HG03103 (cell line): ENCODE data around the gene DGCR6.
"Not testable (repeated sequence)": the region's sequence is repeated elsewhere in the genome, so short reads cannot be mapped to it uniquely, and the experiment has no call there.

Source experiments
- ATAC-seq: cut with Tn5 transposase; IDR thresholded peaks from one replicate; pipeline ENCODE4 v1.9.1; 2021; ENCODE audit warnings: low read depth; ENCODE audit not compliant: unreplicated experiment

DGCR6 gene

DNA sequence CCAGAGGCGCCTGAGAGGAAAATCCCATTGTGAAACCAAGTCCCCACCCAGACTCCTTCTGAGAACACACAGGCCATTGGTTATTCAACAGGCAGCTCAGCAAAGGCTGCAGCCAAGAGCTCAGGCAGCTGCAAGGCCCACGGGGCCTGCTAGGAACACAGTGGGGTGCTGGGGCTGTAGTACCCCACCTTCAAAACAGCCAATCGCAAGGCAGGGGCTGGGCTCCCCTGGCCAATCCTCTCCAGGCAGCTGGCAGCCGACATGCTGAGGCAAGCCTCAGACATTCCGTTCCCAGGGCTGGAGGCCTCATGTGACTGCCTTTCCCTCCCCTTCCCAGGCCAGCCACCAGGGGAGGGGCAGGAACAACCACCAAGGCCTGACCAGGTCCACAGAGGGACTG, 23.3 kb downstream of the DGCR6 start:
- no peak for ATAC-seq

DNA sequence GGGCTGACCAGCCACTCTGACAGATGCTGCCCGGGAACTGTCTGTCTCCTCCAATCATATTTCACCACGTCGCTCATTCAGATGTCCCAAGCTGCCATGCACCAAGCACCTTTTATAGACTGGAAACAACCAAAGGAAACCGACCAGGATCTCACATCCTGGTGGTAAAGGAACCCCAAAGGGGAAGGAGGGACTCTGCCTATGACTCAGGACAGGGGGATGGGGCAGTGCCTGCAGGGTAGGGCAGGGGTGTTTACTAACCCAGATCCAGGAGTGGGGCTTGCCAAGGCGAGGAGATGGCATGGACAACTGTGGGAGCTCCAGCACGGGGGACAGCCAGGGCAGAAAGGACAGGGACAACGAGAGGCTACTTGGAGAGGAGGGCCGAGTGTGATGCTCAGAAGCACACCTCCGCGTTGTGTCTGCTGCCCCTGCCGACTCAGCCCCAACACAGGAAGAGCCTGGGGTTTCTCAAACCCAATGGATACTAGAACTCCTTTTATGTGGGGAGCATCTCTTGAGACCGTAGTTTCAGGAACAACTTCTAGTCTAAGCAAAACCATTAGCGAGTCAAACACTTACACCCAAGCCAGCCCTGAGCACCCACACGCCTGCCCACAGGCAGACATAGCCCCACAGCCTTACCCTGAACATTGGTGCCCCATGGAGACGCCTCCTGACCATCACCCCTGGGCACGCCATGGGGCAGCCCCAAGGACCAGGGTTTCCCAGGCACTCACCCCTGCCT, 26.0 kb downstream of the DGCR6 start:
- no peak for ATAC-seq

GRCh38 chr22:18933914-18934313, 27.8 kb downstream of the DGCR6 start:
- no peak for ATAC-seq

DNA sequence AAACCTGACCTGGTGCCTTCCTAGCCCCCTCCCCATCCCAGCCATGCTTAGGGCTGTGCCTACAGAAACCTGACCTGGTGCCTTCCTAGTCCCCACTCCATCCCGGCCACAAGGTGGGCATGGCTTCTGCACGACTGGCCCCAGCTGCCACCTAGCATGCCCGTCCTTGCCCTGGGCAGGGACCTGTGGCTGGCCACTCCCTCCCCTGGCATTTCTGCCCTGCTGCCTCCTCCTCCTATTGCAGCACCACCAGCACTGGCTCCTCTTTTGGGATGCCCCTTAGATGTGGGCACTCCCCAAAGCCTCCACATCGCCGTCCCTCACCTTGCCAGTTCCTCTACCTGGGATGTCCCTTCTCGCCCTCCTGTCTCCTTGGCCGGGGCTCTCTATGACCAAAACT, 28.6 kb downstream of the DGCR6 start:
- ATAC-seq: not testable (repeated sequence)

DNA sequence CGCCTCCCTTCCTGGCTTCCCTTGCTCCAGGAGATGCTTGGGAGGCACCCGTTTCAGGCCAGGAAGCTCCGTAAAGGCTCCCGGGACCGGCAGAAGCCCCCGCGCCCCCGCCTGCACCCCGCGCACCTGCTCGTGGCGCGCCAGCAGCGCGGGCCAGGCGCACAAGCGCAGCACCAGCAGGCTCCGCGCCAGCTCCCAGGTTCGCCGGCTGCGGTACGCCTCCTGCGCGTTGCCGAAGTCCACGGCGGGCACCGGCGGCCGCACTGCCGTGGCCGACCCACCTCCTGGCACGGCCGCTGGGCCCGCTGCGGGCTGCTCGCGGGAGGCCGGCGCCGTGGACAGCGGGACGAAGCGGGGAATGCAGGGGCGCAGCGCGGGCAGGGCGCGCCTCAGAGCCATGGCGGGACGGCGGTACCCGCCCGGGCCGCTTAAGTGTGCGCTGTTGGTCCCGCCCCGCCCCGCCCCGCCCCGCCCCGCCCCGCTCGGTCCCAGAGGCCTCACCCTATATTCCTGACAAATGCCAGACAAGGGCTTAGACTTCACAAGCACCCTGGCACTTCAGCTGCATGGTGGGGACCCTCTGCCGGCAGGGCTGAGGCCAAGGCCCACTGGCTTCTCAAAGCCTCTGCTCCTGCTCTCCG, 29.9 kb downstream of the DGCR6 start, which contains the start of gene PRODH:
Gene PRODH, minus strand, starts transcription at position 405 of the 641 bp plus-strand sequence. Its CDS starts 6 bp downstream, at position 399.
- ATAC-seq: no peak

DNA sequence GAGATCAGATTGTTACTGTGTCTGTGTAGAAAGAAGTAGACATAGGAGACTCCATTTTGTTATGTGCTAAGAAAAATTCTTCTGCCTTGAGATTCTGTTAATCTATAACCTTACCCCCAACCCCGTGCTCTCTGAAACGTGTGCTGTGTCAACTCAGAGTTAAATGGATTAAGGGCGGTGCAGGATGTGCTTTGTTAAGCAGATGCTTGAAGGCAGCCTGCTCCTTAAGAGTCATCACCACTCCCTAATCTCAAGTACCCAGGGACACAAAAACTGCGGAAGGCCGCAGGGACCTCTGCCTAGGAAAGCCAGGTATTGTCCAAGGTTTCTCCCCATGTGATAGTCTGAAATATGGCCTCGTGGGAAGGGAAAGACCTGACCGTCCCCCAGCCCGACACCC, 32.6 kb downstream of the DGCR6 start:
- not testable (repeated sequence) for ATAC-seq

DNA sequence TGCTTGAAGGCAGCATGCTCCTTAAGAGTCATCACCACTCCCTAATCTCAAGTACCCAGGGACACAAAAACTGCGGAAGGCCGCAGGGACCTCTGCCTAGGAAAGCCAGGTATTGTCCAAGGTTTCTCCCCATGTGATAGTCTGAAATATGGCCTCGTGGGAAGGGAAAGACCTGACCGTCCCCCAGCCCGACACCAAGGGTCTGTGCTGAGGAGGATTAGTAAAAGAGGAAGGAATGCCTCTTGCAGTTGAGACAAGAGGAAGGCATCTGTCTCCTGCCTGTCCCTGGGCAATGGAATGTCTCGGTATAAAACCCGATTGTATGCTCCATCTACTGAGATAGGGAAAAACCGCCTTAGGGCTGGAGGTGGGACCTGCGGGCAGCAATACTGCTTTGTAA, 41.0 kb downstream of the DGCR6 start:
- not testable (repeated sequence) for ATAC-seq

DNA sequence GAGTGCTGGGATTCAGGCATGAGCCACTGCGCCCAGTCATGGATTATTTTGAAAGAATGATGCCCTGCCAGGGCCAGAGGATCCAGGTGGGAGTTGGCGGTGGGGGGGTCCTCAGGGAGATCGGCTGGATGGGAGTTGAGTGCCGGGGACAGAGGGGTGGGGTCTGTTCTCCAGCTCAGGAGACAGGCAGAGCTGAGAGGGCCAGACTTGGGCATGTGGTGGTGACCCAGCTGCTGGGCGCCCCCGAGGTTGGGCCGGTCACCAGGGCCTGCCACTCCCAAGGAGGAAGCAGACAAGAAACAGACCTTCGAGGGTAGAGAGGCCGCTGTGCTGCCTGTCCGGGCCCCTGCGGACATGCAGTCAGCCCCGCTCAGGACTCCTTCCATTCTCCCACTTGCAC, 41.8 kb downstream of the DGCR6 start:
- ATAC-seq: no peak

- no peak for ATAC-seq
Measured at GRCh38 chr22:18950141-18950540, 44.0 kb downstream of the DGCR6 start.

DNA sequence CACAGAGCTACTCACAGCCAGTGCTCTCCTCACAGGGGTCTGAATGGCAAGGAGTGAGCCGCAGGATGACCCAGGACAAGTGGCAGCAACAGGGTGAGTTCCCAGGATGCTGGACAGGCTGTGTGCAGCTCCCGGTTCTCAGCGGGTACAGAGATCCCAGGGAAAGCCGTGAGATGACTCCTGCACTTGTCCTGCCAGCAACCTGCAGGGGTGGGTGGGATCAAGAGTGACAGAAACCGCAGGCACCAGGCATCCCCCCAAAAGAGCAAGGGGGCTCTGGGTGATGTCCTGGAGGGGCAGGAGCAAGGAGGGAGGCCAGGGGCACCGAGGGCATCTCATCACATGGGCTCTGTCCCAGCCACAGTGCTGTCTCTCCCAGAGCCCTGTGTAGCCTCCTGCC, 45.9 kb downstream of the DGCR6 start:
- ATAC-seq: no peak

DNA sequence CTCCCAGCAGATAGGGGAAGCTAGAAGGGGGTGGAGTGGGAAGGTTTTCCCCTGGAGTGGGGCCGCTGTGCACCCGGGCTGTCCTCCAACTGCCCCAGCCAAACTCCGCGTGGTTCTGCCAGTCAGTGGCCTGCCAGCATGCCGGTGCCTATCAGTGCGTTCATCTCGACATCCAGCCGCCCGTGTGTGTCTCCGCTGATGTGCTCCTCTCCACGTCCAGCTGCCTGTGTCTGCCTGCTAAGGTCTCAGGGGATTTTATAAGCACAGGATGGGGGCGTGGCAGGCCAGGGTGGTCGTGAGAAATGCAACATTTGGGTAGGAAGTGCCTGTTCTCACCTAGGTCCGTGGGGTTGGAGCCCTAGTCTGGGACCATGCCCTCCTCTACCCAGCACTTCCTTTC, 47.0 kb downstream of the DGCR6 start:
- not testable (repeated sequence) for ATAC-seq

GRCh38 chr22:18954303-18954989, 48.3 kb downstream of the DGCR6 start:
- not testable (repeated sequence) for ATAC-seq

GRCh38 chr22:18954990-18955571, 49.0 kb downstream of the DGCR6 start:
- ATAC-seq: no peak

- ATAC-seq: no peak
Measured at GRCh38 chr22:18955696-18956095, 49.6 kb downstream of the DGCR6 start.

- ATAC-seq: not testable (repeated sequence)
Measured at GRCh38 chr22:18956121-18956895, 50.2 kb downstream of the DGCR6 start.

GRCh38 chr22:18956956-18957355, 50.8 kb downstream of the DGCR6 start:
- ATAC-seq: not testable (repeated sequence)

- ATAC-seq: not testable (repeated sequence)
Measured at GRCh38 chr22:18957621-18958320, 51.7 kb downstream of the DGCR6 start.

DNA sequence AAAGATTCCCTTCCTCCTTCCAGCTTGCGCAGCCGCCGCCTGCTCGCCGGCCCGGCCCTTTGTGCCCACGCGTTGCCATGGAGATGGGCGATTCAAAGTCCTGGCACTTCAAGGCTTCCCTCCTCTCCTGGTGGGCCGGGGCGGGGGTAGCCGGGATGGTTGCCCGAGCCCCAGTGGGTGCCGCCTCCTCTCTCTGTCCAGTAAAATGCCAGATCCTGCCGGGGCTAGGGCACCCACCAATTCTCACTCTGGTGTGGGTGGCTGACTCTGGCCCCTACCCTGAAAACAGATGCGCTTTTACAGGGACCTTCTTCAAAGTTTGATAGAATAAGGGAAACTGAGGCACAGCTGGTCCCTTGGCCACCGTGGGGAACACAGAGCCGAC, 52.2 kb downstream of the DGCR6 start:
- not testable (repeated sequence) for ATAC-seq

DNA sequence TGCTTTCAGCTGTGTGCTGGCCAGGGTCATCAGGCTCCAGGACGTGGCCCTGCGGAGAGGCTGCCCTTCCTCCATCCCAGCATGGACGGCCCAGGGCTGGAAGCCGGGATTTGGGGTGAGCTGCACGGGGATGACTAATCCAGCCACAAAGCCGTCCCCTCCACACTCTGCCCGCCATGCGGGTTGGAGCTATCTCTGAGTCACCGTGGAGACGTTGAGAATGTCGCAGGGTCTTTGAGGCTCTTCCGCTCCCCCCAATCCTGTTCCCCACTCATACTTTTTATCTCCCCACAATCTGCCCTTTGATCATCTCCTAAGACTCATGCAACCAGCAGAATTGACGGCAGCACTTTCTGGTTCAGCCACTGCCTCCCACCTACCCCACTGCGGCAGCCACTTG, 52.6 kb downstream of the DGCR6 start:
- not testable (repeated sequence) for ATAC-seq

- ATAC-seq: not testable (repeated sequence)
Measured at GRCh38 chr22:18959266-18959665, 53.1 kb downstream of the DGCR6 start.
